NCI-H2081 (cell line): ENCODE measurements around the gene ANKK1.

Experiments used
- DNase-seq, 2 experiments: peaks; one replicate each; lab custom pipeline; 2025; lab: John Stamatoyannopoulos, UW

ANKK1 gene, protein sequence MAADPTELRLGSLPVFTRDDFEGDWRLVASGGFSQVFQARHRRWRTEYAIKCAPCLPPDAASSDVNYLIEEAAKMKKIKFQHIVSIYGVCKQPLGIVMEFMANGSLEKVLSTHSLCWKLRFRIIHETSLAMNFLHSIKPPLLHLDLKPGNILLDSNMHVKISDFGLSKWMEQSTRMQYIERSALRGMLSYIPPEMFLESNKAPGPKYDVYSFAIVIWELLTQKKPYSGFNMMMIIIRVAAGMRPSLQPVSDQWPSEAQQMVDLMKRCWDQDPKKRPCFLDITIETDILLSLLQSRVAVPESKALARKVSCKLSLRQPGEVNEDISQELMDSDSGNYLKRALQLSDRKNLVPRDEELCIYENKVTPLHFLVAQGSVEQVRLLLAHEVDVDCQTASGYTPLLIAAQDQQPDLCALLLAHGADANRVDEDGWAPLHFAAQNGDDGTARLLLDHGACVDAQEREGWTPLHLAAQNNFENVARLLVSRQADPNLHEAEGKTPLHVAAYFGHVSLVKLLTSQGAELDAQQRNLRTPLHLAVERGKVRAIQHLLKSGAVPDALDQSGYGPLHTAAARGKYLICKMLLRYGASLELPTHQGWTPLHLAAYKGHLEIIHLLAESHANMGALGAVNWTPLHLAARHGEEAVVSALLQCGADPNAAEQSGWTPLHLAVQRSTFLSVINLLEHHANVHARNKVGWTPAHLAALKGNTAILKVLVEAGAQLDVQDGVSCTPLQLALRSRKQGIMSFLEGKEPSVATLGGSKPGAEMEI

DNA sequence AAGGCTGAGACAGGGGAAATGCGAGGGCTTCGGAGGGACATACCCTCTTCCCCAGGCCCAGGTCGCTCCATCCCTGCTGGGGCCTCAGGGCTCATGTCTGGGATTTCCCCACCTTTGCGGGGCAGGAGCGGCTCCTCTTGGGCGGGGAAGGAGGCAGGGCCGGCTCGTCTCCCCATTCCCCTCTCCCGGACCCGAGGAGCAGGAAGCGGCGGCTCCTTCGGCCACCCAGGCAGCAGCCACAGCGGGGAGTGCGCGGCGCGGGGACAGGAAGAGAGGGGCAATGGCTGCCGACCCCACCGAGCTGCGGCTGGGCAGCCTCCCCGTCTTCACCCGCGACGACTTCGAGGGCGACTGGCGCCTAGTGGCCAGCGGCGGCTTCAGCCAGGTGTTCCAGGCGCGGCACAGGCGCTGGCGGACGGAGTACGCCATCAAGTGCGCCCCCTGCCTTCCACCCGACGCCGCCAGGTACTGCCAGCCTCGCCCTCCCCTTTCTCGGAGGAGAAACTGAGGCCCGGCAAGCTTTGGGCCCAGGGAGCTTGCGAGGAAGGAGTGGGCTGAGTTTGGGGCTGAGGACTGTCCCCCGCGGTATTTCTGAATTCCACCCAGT is at the start of gene ANKK1:
TSS of gene ANKK1 (plus strand) at position 175 of the 607 bp plus-strand sequence. CDS start at position 281, 106 bp downstream.
- no peak for DNase-seq

- no peak for DNase-seq
These were observed 48.8 kb upstream of the ANKK1 start for GRCh38 chr11:113338730-113339129.

- peak in 1 of 2 experiments; percentile 34 for DNase-seq
These were observed 47.5 kb upstream of the ANKK1 start for GRCh38 chr11:113339929-113340589.

DNA sequence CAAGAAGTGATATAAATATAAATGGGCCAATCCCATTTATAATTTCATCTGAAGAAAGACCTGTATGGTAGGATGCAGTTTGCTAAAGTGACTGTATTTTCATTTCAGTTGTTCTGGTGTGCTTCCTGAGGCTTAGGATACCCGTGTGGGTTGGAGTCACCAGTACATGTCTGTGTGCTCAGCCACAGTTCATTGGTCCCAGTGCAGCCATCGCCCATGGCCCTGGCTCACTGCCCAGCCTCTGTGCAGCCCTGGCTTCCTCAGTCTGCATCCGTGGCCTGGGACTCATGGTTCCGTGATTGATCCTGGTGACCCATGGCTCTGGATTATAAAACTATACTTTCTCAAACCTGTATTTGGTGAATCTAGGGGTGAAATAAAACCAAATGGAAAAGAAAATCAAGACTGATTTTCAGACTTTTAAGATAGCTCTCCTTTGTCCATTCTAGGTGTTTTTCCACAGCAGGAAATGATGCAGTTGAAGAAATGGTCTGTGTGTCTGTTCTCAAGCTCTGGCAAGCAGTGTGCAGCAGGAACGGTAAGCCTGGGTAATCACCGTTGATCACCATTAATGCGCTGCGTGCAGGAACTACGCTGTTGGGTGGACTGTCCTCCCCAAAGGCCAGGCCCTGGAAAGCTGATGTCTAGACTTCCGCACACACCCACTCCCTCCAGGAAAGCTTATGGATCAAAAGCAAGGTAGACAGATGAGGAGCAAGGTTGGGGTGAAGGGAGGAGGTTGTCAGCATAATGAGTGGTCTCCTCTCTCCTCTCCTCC is 46.0 kb upstream of the ANKK1 start:
- peak in 1 of 2 experiments; percentile 40 for DNase-seq

DNA sequence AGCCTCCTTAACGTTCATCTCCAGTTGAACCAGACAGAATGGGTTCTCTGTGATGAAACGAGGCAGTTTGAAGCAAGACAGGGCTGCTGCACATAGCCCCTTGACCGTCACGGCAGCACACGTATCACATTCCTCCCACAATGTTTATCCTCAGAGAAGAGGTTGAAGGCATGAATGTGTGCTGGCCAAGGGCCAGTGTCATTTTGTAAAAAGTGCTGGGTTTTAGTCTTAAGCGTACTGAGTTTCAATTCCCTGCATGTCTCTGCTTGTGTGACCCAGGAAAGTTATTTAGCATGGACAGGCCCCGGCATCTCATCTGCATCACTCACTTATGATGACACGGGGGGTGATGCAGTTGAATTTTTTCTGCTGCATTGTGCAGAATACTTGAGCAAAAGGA is 41.6 kb upstream of the ANKK1 start:
- DNase-seq: no peak

- no peak for DNase-seq
These were observed 38.1 kb upstream of the ANKK1 start for GRCh38 chr11:113349528-113349927.

GRCh38 chr11:113350336-113351067 is 37.1 kb upstream of the ANKK1 start:
- DNase-seq: peak; percentile 50 to 81

DNA sequence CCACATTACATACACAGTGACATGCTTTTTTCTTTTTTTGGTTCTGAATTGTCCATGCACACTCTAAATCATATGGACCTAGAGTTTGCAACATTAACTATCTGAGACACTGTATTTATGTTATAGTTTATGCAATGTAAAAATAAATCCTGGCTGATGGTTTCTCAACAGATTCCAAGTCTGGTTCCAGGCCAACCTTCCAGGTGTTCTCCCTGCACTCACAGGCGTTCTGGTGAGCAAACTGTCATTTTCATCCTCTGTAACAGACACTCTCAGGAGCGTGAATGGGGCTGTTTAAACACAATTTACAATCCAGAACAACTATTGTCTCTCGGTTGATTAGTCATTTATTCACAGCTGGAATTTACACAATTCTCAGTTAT is 36.5 kb upstream of the ANKK1 start:
- peak; percentile 74 to 94 for DNase-seq

DNA sequence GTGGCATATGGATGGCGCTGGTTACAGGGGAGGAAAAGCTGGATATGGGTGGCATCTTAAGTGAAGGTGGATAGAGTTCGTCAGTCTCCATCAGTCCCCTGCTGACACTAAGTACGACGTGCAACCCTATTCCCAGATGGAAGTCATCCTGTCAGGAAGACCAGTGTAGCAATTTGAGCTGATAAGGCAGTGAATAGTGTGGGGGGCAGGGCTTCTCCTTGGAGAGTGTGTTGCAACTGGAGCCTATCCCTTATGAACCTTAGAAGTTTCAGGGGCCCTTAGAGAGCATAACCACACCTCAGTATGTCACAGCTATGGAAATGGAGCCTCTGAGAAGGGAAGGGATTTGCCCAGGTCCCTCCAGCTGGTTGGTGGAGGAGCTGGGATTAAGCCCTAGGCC is 36.1 kb upstream of the ANKK1 start:
- no peak for DNase-seq

- no peak for DNase-seq
These were observed 31.4 kb upstream of the ANKK1 start for GRCh38 chr11:113356203-113356602.

DNA sequence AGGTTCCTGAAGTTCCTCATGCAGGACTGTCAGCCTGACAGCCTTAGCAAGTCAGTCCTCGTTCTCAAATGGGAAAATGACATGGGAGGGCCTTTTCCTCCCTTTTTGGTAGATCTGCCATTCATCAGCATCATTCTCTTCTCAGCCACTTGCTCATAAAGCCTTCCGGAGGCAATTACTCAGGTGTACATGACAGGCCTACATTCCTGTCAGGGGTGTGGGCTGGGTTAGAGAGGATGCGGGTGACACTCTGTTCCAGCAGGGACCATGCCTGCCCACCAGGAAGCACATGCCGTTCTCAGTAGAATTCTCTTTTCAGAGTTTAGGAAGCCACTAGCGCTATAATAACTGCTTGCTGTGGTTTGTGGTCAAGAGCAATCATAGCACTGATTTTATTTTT is 24.2 kb upstream of the ANKK1 start:
- DNase-seq: no peak

- DNase-seq: no peak
These were observed 23.5 kb upstream of the ANKK1 start for GRCh38 chr11:113363996-113364641.

DNA sequence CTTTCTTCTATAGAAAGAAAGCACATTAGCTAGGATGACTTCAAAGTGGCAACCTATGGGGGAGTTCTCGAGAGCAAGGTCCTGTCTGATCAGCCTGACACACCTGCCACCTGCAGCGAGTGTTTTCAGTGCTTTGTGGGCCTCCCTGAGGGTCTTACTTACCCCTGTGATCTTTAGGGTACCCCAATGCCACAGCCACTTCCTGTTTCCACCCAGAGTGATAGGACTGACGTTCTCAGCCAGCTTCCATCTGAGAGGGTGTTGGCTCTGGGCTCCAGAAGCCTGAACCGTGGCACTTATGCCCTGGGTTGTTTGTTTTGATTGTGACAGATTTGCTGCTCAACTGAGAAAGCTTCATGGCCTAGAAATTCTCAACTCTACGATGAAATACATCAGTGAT is 21.7 kb upstream of the ANKK1 start:
- no peak for DNase-seq

GRCh38 chr11:113369411-113369810 is 18.2 kb upstream of the ANKK1 start:
- DNase-seq: no peak

GRCh38 chr11:113370634-113371033 is 16.9 kb upstream of the ANKK1 start:
- DNase-seq: no peak

GRCh38 chr11:113372309-113372708 is 15.3 kb upstream of the ANKK1 start:
- DNase-seq: no peak

GRCh38 chr11:113373306-113373705 is 14.3 kb upstream of the ANKK1 start:
- no peak for DNase-seq

DNA sequence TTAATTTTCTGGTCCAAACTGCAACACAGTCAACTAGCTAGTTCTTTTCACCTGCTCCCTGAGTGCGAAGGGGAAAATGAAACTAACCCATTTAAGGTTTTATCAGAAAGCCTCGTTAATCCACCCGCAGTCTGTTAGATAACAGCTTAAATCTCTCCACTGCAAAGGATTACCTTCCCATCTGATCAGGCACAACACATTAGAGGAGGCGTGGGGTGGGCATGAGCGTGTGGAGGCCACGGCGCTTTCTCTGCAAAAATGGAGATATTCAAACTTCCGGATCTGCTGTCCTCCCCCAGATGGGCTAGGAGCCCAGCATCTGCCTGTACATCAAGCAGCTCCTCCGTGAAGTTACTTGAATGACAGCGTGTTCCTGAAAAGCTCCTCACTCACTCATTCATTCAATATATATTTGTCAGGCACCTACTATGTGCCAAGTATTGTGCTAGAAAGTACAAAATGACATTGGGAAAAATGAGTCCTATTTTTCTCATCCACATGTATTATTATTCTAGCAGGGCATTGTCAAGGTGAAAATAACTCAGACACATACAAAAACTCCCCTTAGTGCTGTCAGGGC is 13.5 kb upstream of the ANKK1 start:
- no peak for DNase-seq

DNA sequence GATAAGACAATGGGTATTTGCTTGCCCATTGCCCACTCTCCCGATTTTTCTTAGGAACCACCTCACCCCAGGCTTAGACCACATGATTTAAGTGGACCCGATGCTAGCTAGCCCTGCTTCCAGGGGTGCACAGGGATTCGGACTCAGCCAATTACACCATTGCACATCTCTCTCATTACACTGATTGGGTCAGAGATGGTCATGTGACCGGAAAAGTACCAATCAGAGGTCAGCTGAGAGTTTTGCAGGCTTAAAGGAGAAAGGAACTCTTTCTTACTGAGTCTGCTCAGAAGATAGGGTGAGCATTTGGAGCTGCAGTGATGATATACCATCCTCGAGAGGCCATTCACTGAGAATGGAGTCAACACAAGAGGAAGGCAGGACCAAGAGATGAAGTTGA is 12.2 kb upstream of the ANKK1 start:
- DNase-seq: no peak

DNA sequence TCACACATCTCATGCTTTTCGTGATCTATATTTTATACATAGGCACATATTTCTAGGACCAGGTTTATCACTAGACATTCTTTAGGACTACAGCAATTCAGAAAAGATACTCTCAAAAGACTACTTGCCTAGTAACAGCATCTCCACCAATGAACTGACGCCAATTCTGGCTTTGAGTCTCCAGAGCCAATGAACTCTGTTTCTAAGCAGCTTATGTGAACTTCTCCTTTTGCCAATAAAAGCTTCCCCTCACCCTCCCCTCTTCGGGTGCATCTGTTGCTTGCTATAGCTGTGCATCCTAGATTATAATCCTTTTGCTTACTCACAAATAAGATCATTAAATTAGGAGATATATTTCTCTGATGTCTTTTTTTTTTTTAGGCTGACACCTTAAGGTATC is 11.4 kb upstream of the ANKK1 start:
- no peak for DNase-seq
